GM13976 (cell line): ENCODE results near the gene POU5F1.
A peak's percentile ranks its signal among the peaks of the same experiment; 100 is the strongest.
"Not testable (repeated sequence)": the region's sequence is repeated elsewhere in the genome, so short reads cannot be mapped to it uniquely, and the experiment has no call there.

ENCODE experiments used
- DNase-seq: peaks from one replicate; pipeline ENCODE4 v3.0.0; 2012; ENCODE audit warnings: low spot score
- CTCF ChIP-seq: IDR thresholded peaks from 2 replicates; pipeline ENCODE4 v1.5.1; 2012; ENCODE audit warnings: borderline replicate concordance, mild to moderate bottlenecking; ENCODE audit not compliant: insufficient read depth; ENCODE audit errors: extremely low read depth, missing control alignments, control extremely low read depth
- in situ Hi-C: fragments of 300-500 bp; cut with MboI; formaldehyde crosslinking; loops from one replicate; pipeline ENCODE4 v1.12.0; 2022; ENCODE audit warnings: low sequenced_read_pairs, mixed read lengths, inconsistent platforms; ENCODE audit not compliant: unreplicated experiment

The POU5F1 gene

GRCh38 chr6:31190488-31190887, 20.0 kb upstream of the POU5F1 start:
- no peak for DNase-seq
- in situ Hi-C loops = loop anchor here (5.0 kb wide), 1 partner anchor 53 kb away; the partner anchor contains the start of gene PSORS1C2

GRCh38 chr6:31189223-31189622, 18.7 kb upstream of the POU5F1 start:
- DNase-seq, in situ Hi-C loops: not testable (repeated sequence)

More at GRCh38 chr6:31190488-31190887, 20.0 kb upstream of the POU5F1 start:
- TF ChIP-seq CTCF = no peak

- no peak for TF ChIP-seq CTCF
- DNase-seq = no peak
- in situ Hi-C loops = no loop called here
Measured at GRCh38 chr6:31187780-31188194, 17.3 kb upstream of the POU5F1 start.

- in situ Hi-C loops = no loop called here
- DNase-seq = no peak
- TF ChIP-seq CTCF = no peak
Measured at GRCh38 chr6:31186052-31186734, 15.7 kb upstream of the POU5F1 start.

- DNase-seq, in situ Hi-C loops: not testable (repeated sequence)
Measured at GRCh38 chr6:31185695-31186051, 15.2 kb upstream of the POU5F1 start.

GRCh38 chr6:31183859-31184258, 13.4 kb upstream of the POU5F1 start:
- in situ Hi-C loops = not testable (repeated sequence)

GRCh38 chr6:31183287-31183686, 12.8 kb upstream of the POU5F1 start:
- DNase-seq, in situ Hi-C loops: not testable (repeated sequence)

More at GRCh38 chr6:31183859-31184258, 13.4 kb upstream of the POU5F1 start:
- DNase-seq = not testable (repeated sequence)

- in situ Hi-C loops = no loop called here
- TF ChIP-seq CTCF = no peak
- DNase-seq = peak; percentile 62
Measured at GRCh38 chr6:31180500-31180899, 10.0 kb upstream of the POU5F1 start.

GRCh38 chr6:31179896-31180295, 9.4 kb upstream of the POU5F1 start:
- TF ChIP-seq CTCF = no peak
- in situ Hi-C loops = no loop called here
- DNase-seq = no peak
